Measurements from ENCODE around the gene AMPD1. TPM values are rescaled to one million over a fixed set of nuclear protein-coding genes. Genes with fewer than 3 reads are reported as not detected.

The AMPD1 gene
- total RNA-seq, 4 donors from 2014 or later, result not detected

DNA sequence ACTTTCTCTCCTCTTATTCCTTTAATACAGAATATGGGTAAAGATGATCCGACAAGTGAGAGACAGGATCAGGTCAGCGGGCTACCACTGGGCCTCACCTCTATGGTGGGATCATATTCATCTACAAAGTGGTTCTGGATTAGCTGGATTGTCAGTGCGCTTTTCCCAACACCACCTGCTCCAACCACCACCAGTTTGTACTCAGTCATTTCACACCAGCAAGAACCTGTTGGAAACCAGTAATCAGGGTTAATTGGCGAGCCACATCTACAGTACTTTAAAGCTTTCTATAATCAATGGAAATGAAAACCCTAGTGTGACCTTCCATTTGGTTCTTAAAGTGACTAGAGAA, 20.6 kb upstream of the AMPD1 start:
- no peaks in the 10 kb centered on the region for H3K9me3 ChIP-seq
- WGBS, 2 donors, result 30 to 37% methylated on average over 4 of the region's 4 CpGs
- H3K36me3 ChIP-seq, result peaks cover 28 to 36% of the 10 kb centered on the region in 2 donors
- H3K4me3 ChIP-seq (replicated peaks in 1 of 3), result peak overlapping the region; percentile 70 to 96 (median 75)
- intact Hi-C loops (cut with DNase I), result no loop called here
- DNase-seq, result no peak
- TF ChIP-seq POLR2A (IDR thresholded peaks at IDR 0.05), result no peak
- TF ChIP-seq, protein P1, sequence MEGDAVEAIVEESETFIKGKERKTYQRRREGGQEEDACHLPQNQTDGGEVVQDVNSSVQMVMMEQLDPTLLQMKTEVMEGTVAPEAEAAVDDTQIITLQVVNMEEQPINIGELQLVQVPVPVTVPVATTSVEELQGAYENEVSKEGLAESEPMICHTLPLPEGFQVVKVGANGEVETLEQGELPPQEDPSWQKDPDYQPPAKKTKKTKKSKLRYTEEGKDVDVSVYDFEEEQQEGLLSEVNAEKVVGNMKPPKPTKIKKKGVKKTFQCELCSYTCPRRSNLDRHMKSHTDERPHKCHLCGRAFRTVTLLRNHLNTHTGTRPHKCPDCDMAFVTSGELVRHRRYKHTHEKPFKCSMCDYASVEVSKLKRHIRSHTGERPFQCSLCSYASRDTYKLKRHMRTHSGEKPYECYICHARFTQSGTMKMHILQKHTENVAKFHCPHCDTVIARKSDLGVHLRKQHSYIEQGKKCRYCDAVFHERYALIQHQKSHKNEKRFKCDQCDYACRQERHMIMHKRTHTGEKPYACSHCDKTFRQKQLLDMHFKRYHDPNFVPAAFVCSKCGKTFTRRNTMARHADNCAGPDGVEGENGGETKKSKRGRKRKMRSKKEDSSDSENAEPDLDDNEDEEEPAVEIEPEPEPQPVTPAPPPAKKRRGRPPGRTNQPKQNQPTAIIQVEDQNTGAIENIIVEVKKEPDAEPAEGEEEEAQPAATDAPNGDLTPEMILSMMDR (IDR thresholded peaks at IDR 0.05), result no peak
- peak overlapping the region in 2 of 3 donors; percentile 68 to 82 for H3K27ac ChIP-seq
- no peaks in the 10 kb centered on the region for H3K27me3 ChIP-seq
- peaks cover 13 to 17% of the 10 kb centered on the region in 2 donors for H3K4me1 ChIP-seq

DNA sequence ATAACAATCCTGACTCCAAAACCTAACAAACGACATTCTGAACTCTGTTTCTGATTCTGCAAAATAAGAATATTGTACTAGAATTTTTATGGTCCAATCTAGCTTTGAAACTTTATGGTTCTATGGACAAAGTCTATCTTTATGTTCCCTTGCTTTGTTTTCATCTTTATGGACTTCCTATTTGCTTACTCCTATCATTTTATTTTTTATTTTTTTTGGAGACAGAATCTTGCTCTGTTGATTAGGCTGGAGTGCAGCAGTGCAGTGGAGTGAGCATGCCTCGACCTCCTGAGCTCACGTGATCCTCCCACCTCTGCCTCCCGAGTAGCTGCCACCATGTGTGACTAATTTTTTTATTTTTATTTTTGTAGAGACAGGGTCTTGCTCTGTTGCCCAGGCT, 17.6 kb upstream of the AMPD1 start:
- H3K27ac ChIP-seq, result no peak overlapping the region
- no peak overlapping the region for H3K4me3 ChIP-seq (replicated peaks in 1 of 3)
- peaks cover 13 to 17% of the 10 kb centered on the region in 2 donors for H3K4me1 ChIP-seq
- intact Hi-C loops (cut with DNase I), result loop anchor here (5.0 kb wide), 1 partner anchor 136 kb away; no protein-coding TSS in a partner anchor
- no peak for DNase-seq
- 89% methylated on average over 4 of the region's 4 CpGs for WGBS, 2 donors
- H3K9me3 ChIP-seq, result no peaks in the 10 kb centered on the region
- peaks cover 18 to 21% of the 10 kb centered on the region in 2 donors for H3K36me3 ChIP-seq
- no peak for TF ChIP-seq POLR2A (IDR thresholded peaks at IDR 0.05)
- H3K27me3 ChIP-seq, result no peaks in the 10 kb centered on the region

DNA sequence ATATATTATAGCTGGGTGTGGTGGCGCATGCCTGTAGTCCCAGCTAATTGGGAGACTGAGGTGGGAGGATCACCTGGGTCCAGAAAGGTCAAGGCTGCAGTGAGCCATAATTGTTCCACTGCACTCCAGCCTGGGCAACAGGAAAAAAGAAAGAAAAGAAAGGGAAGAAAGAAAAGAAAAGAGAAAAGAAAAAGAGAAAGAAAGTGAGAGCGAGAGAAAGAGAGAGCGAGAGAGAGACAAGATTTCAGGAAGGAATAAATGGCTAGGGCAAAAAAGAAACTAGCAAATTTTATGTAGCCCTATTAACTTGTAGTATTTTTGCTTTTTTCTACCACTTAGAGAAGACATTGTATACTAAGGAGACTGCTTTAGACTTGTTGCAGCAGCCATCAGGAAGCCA, 15.0 kb upstream of the AMPD1 start:
- TF ChIP-seq, protein P1 (IDR thresholded peaks at IDR 0.05), result no peak
- TF ChIP-seq POLR2A (IDR thresholded peaks at IDR 0.05), result no peak
- WGBS, 2 donors, result 97 to 99% methylated on average over 3 of the region's 3 CpGs
- Histone ChIP-seq H3K36me3 (peaks cover 25 to 36% of the 10 kb centered on the region in 2 donors), H3K4me3 (replicated peaks in 1 of 3) (no peak overlapping the region), H3K9me3 (no peaks in the 10 kb centered on the region), H3K27me3 (no peaks in the 10 kb centered on the region), H3K27ac (no peak overlapping the region), H3K4me1 (peaks cover 3 to 9% of the 10 kb centered on the region in 2 donors)
- intact Hi-C loops (cut with DNase I), result loop anchor here (5.0 kb wide), 1 partner anchor 133 kb away; no protein-coding TSS in a partner anchor
- no peak for DNase-seq

DNA sequence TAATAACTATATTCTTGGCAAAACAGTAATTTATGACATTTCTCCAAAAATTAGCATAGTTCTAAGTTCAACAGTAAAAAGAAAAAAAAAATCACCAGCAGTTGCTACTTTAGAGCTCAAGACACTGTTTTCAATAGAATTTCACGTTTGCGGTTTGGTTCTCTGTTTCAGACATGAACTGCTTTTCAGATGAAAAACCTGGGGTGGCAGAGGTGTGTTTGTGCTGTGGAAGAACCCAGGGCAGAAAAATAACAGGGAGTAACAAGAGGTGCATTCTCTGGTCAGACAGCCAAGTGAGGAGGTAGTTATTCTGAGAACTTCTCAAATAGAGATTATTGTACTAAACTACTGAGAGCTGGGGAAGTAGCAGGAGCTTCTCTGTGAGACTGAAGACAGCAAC, 12.3 kb upstream of the AMPD1 start:
- TF ChIP-seq POLR2A (IDR thresholded peaks at IDR 0.05), result no peak
- TF ChIP-seq, protein P1 (IDR thresholded peaks at IDR 0.05), result no peak
- WGBS, 2 donors, result 90 to 95% methylated on average over 2 of the region's 2 CpGs

DNA sequence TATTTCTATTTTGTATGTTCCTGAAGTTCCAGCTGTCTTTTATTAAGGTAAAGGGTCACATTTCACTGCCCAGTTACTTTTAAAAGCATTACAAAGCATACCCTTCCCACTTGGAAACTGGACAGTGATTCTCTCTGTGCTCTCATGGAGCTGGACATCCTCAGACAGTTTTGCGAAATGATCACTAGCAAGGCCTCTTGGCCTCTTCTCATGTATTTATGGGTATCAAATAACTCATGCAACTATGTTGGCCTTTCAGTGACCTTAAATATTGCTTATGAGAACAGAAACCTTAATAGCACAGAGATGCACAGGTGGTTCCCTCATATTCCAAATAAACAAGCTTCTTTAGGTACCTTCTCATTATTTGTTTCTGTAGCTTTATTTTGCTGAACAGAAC, 7.9 kb upstream of the AMPD1 start:
- peaks cover 10 to 21% of the 10 kb centered on the region in 2 donors for H3K36me3 ChIP-seq
- H3K4me3 ChIP-seq (replicated peaks in 1 of 3), result no peak overlapping the region
- no peak for DNase-seq
- H3K27ac ChIP-seq, result no peak overlapping the region
- WGBS, 2 donors, result 86 to 100% methylated on average over 1 of the region's 1 CpG
- H3K4me1 ChIP-seq, result no peaks in the 10 kb centered on the region
- H3K27me3 ChIP-seq, result no peaks in the 10 kb centered on the region
- H3K9me3 ChIP-seq, result no peaks in the 10 kb centered on the region
- intact Hi-C loops (cut with DNase I), result no loop called here
- TF ChIP-seq POLR2A (IDR thresholded peaks at IDR 0.05), result no peak
- TF ChIP-seq, protein P1 (IDR thresholded peaks at IDR 0.05), result no peak

More for the DNA sequence above, 12.3 kb upstream of the AMPD1 start:
- peaks cover 25 to 33% of the 10 kb centered on the region in 2 donors for H3K36me3 ChIP-seq
- H3K27ac ChIP-seq, result no peak overlapping the region
- no peaks in the 10 kb centered on the region for H3K4me1 ChIP-seq
- no peaks in the 10 kb centered on the region for H3K27me3 ChIP-seq
- H3K4me3 ChIP-seq (replicated peaks in 1 of 3), result no peak overlapping the region
- intact Hi-C loops (cut with DNase I), result no loop called here
- no peaks in the 10 kb centered on the region for H3K9me3 ChIP-seq
- DNase-seq, result no peak
